ENCODE data around the gene GLRX3.
"Not testable (repeated sequence)": the region's sequence is repeated elsewhere in the genome, so short reads cannot be mapped to it uniquely, and the experiment has no call there.

The GLRX3 gene

DNA sequence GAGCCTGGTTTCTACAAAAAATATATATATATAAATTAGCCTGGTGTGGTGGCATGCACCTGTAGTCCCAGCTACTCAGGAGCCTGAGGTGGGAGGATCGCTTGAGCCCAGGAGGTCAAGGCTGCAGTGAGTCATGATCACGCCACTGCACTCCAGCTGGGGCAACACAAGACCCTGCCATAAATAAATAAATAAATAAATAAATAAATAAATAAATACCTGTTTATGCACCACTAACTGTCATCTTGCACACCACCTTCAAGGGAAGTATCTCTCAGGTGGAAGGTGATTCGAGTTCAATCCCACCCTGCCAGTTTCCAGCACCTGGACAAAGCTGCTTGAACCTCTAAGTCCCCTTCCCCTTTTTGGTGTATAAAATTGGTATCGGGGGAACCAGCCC, 19.2 kb upstream of the GLRX3 start:
- H3K9me3 Mint-ChIP-seq: peaks cover 11% of the 10 kb centered on the region
- ATAC-seq (replicated peaks; ENCODE audit: extremely low read depth, poor library complexity, severe bottlenecking); H3K4me3 Mint-ChIP-seq; H3K27ac Mint-ChIP-seq (ENCODE audit: low read depth); DNase-seq (ENCODE audit: low spot score in 2 of 2); H3K4me1 Mint-ChIP-seq; H3K36me3 Mint-ChIP-seq (ENCODE audit: insufficient read depth); H3K27me3 Mint-ChIP-seq: not testable (repeated sequence)

DNA sequence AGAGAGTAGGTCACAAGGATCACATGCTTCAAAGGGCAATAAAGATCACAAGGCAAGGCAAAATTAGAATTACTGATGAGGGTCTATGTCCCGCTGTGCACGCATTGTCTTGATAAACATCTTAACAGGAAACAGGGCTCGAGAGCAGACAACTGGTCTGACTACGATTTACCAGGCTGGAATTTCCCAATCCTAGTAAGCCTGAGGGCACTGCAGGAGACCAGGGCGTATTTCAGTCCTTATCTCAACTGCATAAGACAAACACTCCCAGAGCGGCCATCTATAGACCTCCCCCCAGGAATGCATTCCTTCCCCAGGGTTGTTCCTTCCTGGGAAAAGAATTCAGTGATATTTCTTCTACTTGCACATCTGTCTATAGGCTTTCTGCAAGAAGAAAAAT, 18.7 kb upstream of the GLRX3 start:
- not testable (repeated sequence) for H3K4me1 Mint-ChIP-seq; H3K4me3 Mint-ChIP-seq; H3K36me3 Mint-ChIP-seq (ENCODE audit: insufficient read depth); H3K27me3 Mint-ChIP-seq; ATAC-seq (replicated peaks; ENCODE audit: extremely low read depth, poor library complexity, severe bottlenecking); H3K27ac Mint-ChIP-seq (ENCODE audit: low read depth); DNase-seq (ENCODE audit: low spot score in 2 of 2)
- peaks cover 11% of the 10 kb centered on the region for H3K9me3 Mint-ChIP-seq

DNA sequence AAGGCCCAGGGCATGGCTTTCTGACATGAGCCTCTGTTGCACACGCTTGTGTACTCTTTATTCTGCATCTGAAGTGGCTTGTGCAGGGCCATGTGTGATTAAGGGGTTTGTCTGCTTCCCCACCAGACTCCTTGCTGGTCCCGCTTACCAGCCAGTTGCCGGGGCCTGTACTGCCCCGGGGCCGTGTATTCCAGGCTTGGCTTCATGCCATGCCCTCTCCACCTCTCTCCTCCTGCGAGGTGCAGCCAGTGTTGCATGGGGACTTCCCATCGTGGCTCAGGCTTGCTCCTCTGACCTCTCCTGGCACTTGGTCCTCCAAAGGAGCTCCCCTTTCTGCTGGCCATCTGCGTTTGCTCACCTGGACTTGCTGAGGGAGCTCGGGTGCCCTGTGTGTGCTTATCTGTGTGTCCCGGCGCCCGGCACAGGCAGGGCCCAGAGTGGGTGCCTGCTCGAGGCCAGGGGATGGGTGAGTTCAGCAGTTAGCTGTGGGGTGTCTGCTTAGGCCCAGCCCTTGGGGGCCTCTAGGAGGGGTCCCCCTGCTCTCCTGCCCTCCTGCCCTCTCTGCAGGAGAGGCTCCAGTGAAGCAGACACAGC, 14.6 kb upstream of the GLRX3 start:
- no peak overlapping the region for H3K4me3 Mint-ChIP-seq
- H3K27ac Mint-ChIP-seq (ENCODE audit: low read depth): no peak overlapping the region
- no peak for ATAC-seq (replicated peaks; ENCODE audit: extremely low read depth, poor library complexity, severe bottlenecking)
- H3K27me3 Mint-ChIP-seq: peaks cover 11% of the 10 kb centered on the region
- H3K9me3 Mint-ChIP-seq: peaks cover 5% of the 10 kb centered on the region
- no peak for DNase-seq (ENCODE audit: low spot score in 2 of 2)
- H3K36me3 Mint-ChIP-seq (ENCODE audit: insufficient read depth): peaks cover 2% of the 10 kb centered on the region
- H3K4me1 Mint-ChIP-seq: no peaks in the 10 kb centered on the region

DNA sequence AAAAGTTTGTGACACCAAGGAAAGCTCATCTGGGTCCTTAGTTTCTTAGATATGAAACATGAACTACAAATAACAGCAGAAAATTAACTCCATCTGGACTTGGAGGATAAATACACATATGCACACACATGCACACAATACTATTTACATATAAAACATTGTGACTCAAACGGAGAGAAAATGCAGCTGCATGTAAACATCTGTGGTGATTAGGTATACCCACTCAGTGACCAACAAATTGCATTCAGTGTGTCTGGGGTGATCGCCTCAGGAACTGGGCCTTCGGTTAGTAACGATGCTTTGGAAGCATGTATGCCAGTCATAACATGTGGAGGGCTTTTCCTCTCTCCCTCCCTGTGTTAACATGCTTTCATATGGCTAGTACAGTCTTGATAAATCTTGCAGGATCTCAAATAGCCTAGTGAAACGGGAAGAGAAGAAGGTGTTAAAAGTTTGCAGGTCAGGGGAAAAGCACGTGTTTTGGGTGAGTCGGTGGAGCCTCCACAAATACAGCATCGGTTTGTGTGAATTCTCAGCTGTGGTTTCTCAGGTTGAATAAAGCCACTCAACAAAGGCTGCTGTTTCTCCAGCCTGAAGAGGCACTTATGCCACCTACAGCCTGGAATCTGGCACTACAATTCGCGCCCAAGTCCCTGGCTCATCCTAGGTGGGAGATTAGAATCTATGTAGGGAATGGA, 8.7 kb upstream of the GLRX3 start:
- ATAC-seq (replicated peaks; ENCODE audit: extremely low read depth, poor library complexity, severe bottlenecking): peak; percentile 75
- peaks cover 6% of the 10 kb centered on the region for H3K4me1 Mint-ChIP-seq
- H3K27ac Mint-ChIP-seq (ENCODE audit: low read depth): no peak overlapping the region
- DNase-seq (ENCODE audit: low spot score in 2 of 2): peak in 1 of 2 donors; percentile 35
- H3K36me3 Mint-ChIP-seq (ENCODE audit: insufficient read depth): peaks cover 2% of the 10 kb centered on the region
- peaks cover 11% of the 10 kb centered on the region for H3K27me3 Mint-ChIP-seq
- no peaks in the 10 kb centered on the region for H3K9me3 Mint-ChIP-seq
- no peak overlapping the region for H3K4me3 Mint-ChIP-seq

DNA sequence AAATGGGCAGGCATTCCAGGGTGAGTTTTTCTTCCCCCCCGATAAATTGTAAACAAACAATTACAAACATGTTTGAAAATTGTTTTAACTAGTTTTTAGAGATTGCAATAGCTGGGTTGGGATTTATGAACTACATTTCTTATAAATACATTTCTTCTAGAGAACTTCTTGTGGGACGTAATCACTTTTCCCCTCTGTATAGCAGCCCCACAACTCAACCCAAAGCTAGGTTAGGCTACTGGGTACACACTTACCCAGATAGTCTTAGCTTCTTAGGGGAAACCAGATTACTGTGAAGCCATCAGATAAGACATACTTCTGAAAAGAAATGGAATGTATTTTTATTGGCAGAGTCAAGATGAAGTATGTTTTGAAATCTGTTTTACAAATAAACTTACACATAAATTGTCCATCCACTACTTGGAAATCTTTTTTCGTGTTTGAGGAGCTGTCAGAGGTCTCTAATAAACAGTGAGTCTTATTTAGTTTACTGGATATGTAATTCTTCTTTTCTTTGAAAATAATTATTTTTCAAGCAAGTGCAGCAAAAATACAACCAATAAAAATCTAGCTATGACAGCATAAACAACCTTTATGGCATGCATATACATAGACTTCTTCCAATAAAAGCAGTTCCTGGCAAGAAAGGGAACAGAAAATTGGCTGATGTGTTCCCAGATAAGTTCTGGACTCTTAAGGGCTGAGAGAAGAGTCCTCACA, 8.0 kb upstream of the GLRX3 start:
- ATAC-seq (replicated peaks; ENCODE audit: extremely low read depth, poor library complexity, severe bottlenecking): no peak
- H3K27me3 Mint-ChIP-seq: peaks cover 11% of the 10 kb centered on the region

DNA sequence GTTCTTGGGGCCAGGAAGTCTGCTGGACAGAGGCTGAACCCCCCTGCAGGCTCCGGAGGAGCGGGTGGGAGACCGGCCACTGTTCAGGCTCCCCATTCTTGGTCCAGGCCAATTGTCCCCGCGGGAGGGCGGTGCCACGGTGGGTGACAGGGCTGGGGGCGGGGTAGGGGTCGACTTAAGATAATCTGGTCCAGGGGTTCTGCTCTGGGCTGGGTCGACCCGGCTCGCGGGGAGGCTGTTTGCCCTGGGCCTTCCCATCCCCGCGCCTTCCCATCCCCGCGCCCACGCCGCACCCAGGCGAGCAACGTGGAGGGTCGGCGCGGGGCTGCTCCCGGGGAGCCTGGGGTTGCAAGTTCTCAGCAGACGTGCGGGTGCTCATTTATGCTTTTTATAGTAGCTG, 7.3 kb upstream of the GLRX3 start:
- no peak overlapping the region for H3K4me3 Mint-ChIP-seq
- H3K36me3 Mint-ChIP-seq (ENCODE audit: insufficient read depth): no peaks in the 10 kb centered on the region
- H3K4me1 Mint-ChIP-seq: peaks cover 6% of the 10 kb centered on the region
- H3K27me3 Mint-ChIP-seq: peaks cover 11% of the 10 kb centered on the region
- H3K9me3 Mint-ChIP-seq: no peaks in the 10 kb centered on the region
- DNase-seq (ENCODE audit: low spot score in 2 of 2) (no peak), ATAC-seq (replicated peaks; ENCODE audit: extremely low read depth, poor library complexity, severe bottlenecking) (no peak)
- no peak overlapping the region for H3K27ac Mint-ChIP-seq (ENCODE audit: low read depth)

More for the DNA sequence above, 8.0 kb upstream of the GLRX3 start:
- Mint-ChIP-seq H3K4me1 (peaks cover 6% of the 10 kb centered on the region), H3K36me3 (ENCODE audit: insufficient read depth) (peaks cover 2% of the 10 kb centered on the region), H3K9me3 (no peaks in the 10 kb centered on the region), H3K27ac (ENCODE audit: low read depth) (no peak overlapping the region), H3K4me3 (no peak overlapping the region)
- no peak for DNase-seq (ENCODE audit: low spot score in 2 of 2)

DNA sequence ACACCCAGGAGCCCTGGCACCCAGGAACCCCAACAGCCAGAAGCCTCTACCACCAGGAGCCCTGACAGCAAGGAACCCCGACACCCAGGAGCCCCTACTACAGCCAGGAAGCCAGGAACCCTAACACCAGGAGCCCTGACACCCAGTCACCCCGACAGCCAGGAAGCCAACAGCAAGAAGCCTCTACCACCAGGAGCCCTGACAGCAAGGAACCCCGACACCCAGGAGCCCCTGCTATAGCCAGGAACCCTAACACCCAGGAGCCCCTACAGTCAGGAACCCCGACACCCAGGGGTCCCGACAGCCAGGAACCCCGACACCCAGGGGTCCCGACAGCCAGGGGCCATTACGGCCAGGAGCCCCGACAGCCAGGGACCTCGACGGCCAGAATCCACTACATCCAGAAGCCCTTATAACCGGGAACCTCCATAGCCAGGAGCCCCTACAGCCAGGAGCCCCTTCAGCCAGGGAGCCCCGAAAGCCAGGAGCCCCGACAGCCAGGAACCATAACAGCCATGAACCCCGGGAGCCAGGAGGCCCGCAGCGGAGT, 440 bp upstream of the GLRX3 start:
- H3K27ac Mint-ChIP-seq (ENCODE audit: low read depth): peak overlapping the region; percentile 90
- H3K27me3 Mint-ChIP-seq: no peaks in the 10 kb centered on the region
- H3K4me3 Mint-ChIP-seq: peak overlapping the region; percentile 93
- H3K4me1 Mint-ChIP-seq: peaks cover 26% of the 10 kb centered on the region
- H3K36me3 Mint-ChIP-seq (ENCODE audit: insufficient read depth): peaks cover 6% of the 10 kb centered on the region
- no peak for DNase-seq (ENCODE audit: low spot score in 2 of 2)
- H3K9me3 Mint-ChIP-seq: no peaks in the 10 kb centered on the region
- peak; percentile 22 for ATAC-seq (replicated peaks; ENCODE audit: extremely low read depth, poor library complexity, severe bottlenecking)

DNA sequence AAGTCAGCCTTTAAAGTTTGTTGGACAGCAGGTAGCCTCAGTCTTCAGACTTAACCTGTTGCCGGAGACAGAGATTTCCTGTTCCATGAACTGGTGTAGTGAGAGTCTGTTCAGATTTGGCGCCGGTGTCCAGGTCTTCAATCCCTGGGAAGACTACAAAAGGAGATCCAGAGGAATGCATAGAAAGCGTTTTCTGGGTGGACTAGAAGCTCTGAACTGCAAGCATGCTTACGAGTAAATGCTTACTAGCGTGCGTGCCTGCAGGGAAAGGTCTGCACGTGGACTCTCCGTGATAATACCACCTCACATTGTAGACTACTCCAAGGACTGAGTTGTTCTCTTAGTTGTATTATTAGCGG, 878 bp downstream of the GLRX3 start:
- no peaks in the 10 kb centered on the region for H3K9me3 Mint-ChIP-seq
- no peak for DNase-seq (ENCODE audit: low spot score in 2 of 2)
- H3K36me3 Mint-ChIP-seq (ENCODE audit: insufficient read depth): peaks cover 6% of the 10 kb centered on the region
- H3K4me3 Mint-ChIP-seq: peak overlapping the region; percentile 93
- H3K4me1 Mint-ChIP-seq: peaks cover 35% of the 10 kb centered on the region
- no peak for ATAC-seq (replicated peaks; ENCODE audit: extremely low read depth, poor library complexity, severe bottlenecking)
- no peak overlapping the region for H3K27ac Mint-ChIP-seq (ENCODE audit: low read depth)
- no peaks in the 10 kb centered on the region for H3K27me3 Mint-ChIP-seq

DNA sequence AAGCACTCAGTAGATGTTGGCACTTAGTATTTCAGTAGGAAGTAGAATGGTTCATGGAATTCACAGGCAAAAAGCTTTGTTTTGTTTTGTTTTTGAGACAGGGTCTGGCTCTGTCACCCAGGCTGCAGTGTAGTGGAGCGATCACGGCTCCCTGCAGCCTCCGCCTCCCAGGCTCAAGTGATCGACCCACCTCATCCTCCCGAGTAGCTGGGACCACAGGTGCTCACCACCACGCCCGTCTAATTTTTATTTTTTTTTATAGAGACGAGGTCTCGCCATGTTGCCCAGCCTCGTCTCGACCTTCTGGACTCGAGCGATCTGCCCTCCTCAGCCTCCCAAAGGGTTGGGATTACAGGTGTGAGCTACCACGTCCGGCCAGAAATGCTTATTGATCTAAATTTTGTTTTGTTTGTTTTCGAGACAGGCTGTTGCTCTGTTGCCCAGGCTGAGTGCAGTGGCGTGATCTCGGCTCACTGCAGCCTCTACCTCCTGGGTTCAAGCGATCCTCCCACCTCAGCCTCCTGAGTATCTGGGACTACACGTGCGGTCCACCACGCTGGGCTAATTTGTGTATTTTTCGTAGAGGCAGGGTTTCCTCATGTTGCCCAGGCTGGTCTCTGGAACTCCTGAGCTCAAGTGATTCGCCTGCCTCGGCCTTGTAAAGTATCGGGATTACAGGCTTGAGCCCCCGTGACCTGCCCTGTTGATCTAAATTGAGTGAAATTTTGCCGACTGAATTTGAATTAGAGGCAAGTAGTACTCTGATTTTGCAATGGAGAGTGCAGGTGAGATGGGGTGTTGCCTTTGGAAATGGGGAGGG, 1.7 kb downstream of the GLRX3 start:
- Mint-ChIP-seq H3K4me1 (peaks cover 43% of the 10 kb centered on the region), H3K27me3 (no peaks in the 10 kb centered on the region), H3K36me3 (ENCODE audit: insufficient read depth) (peaks cover 12% of the 10 kb centered on the region), H3K27ac (ENCODE audit: low read depth) (no peak overlapping the region), H3K4me3 (peak overlapping the region; percentile 93), H3K9me3 (no peaks in the 10 kb centered on the region)
- DNase-seq (ENCODE audit: low spot score in 2 of 2) (no peak), ATAC-seq (replicated peaks; ENCODE audit: extremely low read depth, poor library complexity, severe bottlenecking) (no peak)

DNA sequence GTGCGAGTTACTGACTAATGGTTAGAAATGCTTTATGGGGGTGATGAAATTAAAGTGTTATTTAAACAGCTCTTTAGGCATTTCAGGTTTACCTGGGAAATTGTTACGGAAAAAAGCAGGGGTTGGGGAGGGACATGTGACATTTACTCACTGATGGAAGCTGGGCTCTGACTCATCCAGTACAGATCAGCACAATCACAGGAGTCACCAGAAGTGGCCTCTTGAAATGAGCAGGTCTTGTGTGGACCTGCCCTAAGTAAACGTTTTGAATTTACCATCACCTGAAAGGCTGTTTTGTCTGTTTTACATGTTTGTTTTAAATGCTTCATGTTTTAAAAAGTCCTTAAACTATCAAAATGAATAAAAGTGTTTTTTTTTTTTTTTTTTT, 2.3 kb downstream of the GLRX3 start:
- DNase-seq (ENCODE audit: low spot score in 2 of 2) (no peak), ATAC-seq (replicated peaks; ENCODE audit: extremely low read depth, poor library complexity, severe bottlenecking) (no peak)
- Mint-ChIP-seq H3K27ac (ENCODE audit: low read depth) (no peak overlapping the region), H3K9me3 (no peaks in the 10 kb centered on the region), H3K27me3 (no peaks in the 10 kb centered on the region), H3K36me3 (ENCODE audit: insufficient read depth) (peaks cover 13% of the 10 kb centered on the region), H3K4me3 (peak overlapping the region; percentile 93), H3K4me1 (peaks cover 49% of the 10 kb centered on the region)

DNA sequence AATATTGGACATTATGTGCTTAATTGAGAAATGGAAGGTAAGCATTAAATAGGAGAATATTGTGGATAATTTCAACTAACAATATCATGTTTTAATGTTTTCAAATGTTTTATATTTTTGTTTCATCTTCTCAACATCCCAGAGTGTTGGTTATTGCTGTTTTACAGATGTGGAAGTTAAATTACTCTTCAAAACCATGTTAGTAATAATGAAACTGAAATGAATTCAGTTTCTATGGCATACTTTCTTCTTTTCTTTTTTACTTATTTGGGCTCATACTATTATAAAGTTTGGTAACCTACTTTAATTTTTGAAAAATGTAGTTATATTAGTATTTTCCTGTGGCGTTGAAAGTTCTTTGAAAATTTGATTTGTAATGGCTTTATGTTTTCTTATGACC, 4.2 kb downstream of the GLRX3 start:
- H3K27me3 Mint-ChIP-seq: no peaks in the 10 kb centered on the region
- H3K36me3 Mint-ChIP-seq (ENCODE audit: insufficient read depth): peaks cover 11% of the 10 kb centered on the region
- DNase-seq (ENCODE audit: low spot score in 2 of 2) (no peak), ATAC-seq (replicated peaks; ENCODE audit: extremely low read depth, poor library complexity, severe bottlenecking) (no peak)
- no peaks in the 10 kb centered on the region for H3K9me3 Mint-ChIP-seq
- H3K4me1 Mint-ChIP-seq: peaks cover 43% of the 10 kb centered on the region
- H3K27ac Mint-ChIP-seq (ENCODE audit: low read depth): peak overlapping the region; percentile 25
- no peak overlapping the region for H3K4me3 Mint-ChIP-seq

DNA sequence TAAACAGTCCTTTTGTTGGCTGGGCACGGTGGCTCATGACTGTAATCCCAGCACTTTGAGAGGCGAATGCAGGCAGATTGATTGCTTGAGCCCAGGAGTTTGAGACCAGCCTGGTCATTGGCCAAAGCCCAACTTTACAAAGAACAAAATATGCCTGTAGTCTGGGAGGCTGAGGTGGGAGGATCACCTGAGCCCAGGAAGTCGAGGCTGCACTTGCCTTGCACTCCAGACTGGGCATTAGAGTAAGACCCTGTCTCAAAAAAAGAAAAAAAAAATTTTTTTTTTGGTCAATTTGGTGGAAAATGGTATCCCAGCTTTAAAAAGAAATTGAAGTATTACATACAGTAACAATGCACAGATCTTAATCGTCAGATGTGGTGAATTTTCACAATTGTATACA, 4.8 kb downstream of the GLRX3 start:
- no peak for ATAC-seq (replicated peaks; ENCODE audit: extremely low read depth, poor library complexity, severe bottlenecking)
- peaks cover 14% of the 10 kb centered on the region for H3K36me3 Mint-ChIP-seq (ENCODE audit: insufficient read depth)
- no peak overlapping the region for H3K27ac Mint-ChIP-seq (ENCODE audit: low read depth)
- peaks cover 46% of the 10 kb centered on the region for H3K4me1 Mint-ChIP-seq
- no peak for DNase-seq (ENCODE audit: low spot score in 2 of 2)
- H3K4me3 Mint-ChIP-seq: no peak overlapping the region
- no peaks in the 10 kb centered on the region for H3K27me3 Mint-ChIP-seq
- H3K9me3 Mint-ChIP-seq: no peaks in the 10 kb centered on the region

Measured in central memory CD8-positive, alpha-beta T cell (primary cell).